H1 (cell line): Measurements from ENCODE around the gene HRCT1. TPM values are rescaled to one million over a fixed set of nuclear protein-coding genes. Genes with fewer than 3 reads are reported as not detected.

Experiments
- CREB1 ChIP-seq: IDR thresholded peaks from 2 replicates; pipeline ENCODE4 v1.6.1; 2012; ENCODE audit warnings: inconsistent platforms
- JUN ChIP-seq: IDR thresholded peaks from 2 replicates; pipeline ENCODE4 v1.6.1; 2011; ENCODE audit warnings: low read depth, mild to moderate bottlenecking, improper control_type of control experiment, low read length
- PHF8 ChIP-seq: fragments of 200-600 bp; sonication (generic); conservative IDR thresholded peaks from 2 replicates; pipeline ENCODE4 v1.7.1; 2012; ENCODE audit warnings: low read depth, mild to moderate bottlenecking, inconsistent platforms, low read length, moderate library complexity
- polyA plus RNA-seq, 7 experiments: library from polyadenylated mRNA; depleted of rRNA in 3 of 7; stranded (reverse) in 5 of 7; unstranded in 2 of 7; fragments of >200 nt in 5 of 7; fragments of 200-250 nt in 2 of 7; gene quantifications; 1 replicate in 5 of 7; 2 replicates in 1 of 7; 4 replicates in 1 of 7; pipeline versions ENCODE4 v1.2.1 to v1.2.3, GENCODE V29; 2011 to 2013; ENCODE audit warnings: missing spikeins in 2 of 7, mixed read lengths in 2 of 7
- total RNA-seq: library from RNA; stranded (reverse); fragmentation: NEBNext Ultra II Directional; extraction: Animal tissue kit (Norgen Biotek cat#: 25700); gene quantifications from 2 replicates; pipeline ENCODE4 v1.2.1, GENCODE V29; 2021

Gene HRCT1
- total and polyA plus RNA-seq, 2 of the 8 experiments (the other 6 are each of a cell fraction or from before 2014, with no cell fraction given) = not detected

- no peak for TF ChIP-seq PHF8
- no peak for TF ChIP-seq CREB1
- TF ChIP-seq JUN = no peak
These were observed 43.7 kb upstream of the HRCT1 start (continued) for GRCh38 chr9:35862328-35862727.
